ENCODE data around the gene ANTXR1. TPM values are rescaled to one million over a fixed set of nuclear protein-coding genes. Genes with fewer than 3 reads are reported as not detected.

ANTXR1 gene
- total and polyA plus RNA-seq, 2 donors (not counting 1 experiment from before 2014, with no cell fraction given) = 44.6 to 101 TPM

DNA sequence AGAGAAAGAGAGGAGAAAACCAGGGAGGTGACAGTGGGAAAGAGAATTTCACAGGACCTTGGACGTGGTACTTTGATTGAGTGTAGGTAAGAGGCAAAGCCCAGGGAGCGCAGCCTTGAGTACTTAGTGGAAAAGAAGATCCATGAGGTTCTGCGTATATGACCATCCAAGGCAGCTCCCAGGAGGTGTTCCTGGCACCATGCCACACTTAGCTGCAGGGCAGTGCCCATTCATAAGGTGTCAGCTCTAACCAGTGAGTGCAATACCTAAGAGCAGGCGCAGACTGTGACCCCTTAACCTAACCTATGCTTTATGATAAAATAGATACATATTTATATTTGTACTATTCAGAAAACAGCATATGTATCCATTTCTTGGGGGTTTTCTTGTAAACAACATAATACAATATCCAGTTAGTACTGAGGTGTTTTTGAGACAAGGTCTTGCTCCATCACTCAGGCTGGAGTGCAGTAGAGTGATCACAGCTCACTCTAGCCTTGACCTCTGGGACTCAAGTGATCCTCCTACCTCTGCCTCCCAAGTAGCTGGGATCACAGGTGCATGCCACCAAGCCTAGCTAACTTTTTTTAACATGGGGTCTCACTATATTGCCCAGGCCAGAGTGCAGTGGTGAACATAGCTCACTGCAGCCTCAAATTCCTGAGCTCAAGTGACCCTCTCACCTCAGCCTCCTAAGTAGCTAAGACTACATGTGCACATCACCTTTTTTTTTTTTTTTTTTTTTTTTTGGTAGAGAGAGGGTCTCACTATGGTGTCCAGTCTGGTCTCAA lies 199.5 kb downstream of the ANTXR1 start:
- H2AFZ ChIP-seq (ENCODE audit: low read length) = no peak overlapping the region
- no peak overlapping the region for H3K4me3 ChIP-seq (replicated peaks in 1 of 4; ENCODE audit: control extremely low read depth in 1 of 4, insufficient read depth in 1 of 4, low read depth in 3 of 4, low read length in 4 of 4)
- TF ChIP-seq, protein P1, sequence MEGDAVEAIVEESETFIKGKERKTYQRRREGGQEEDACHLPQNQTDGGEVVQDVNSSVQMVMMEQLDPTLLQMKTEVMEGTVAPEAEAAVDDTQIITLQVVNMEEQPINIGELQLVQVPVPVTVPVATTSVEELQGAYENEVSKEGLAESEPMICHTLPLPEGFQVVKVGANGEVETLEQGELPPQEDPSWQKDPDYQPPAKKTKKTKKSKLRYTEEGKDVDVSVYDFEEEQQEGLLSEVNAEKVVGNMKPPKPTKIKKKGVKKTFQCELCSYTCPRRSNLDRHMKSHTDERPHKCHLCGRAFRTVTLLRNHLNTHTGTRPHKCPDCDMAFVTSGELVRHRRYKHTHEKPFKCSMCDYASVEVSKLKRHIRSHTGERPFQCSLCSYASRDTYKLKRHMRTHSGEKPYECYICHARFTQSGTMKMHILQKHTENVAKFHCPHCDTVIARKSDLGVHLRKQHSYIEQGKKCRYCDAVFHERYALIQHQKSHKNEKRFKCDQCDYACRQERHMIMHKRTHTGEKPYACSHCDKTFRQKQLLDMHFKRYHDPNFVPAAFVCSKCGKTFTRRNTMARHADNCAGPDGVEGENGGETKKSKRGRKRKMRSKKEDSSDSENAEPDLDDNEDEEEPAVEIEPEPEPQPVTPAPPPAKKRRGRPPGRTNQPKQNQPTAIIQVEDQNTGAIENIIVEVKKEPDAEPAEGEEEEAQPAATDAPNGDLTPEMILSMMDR (conservative IDR thresholded peaks at IDR 0.05 in 1 of 2, IDR thresholded peaks at IDR 0.05 in 1 of 2; ENCODE audit: low read depth in 1 of 2, low read length in 2 of 2) = no peak
- no peak for TF ChIP-seq EZH2 (IDR thresholded peaks at IDR 0.05; ENCODE audit: low read length, missing control alignments)
- no peak overlapping the region for H3K4me2 ChIP-seq (ENCODE audit: extremely low read depth, insufficient read depth, low read length)
- no peaks in the 10 kb centered on the region for H3K9me3 ChIP-seq (ENCODE audit: control insufficient read depth, insufficient read depth, low read depth, low read length)
- no peaks in the 10 kb centered on the region for H4K20me1 ChIP-seq (ENCODE audit: control insufficient read depth, extremely low read depth, insufficient read depth, low read length)
- peaks cover 23% of the 10 kb centered on the region for H3K4me1 ChIP-seq (ENCODE audit: control insufficient read depth, extremely low read depth, insufficient read depth, low read length)
- no peaks in the 10 kb centered on the region for H3K27me3 ChIP-seq (ENCODE audit: control insufficient read depth, insufficient read depth, low read length)
- H3K9ac ChIP-seq (ENCODE audit: insufficient read depth, low read length) = no peak overlapping the region
- no peaks in the 10 kb centered on the region for H3K36me3 ChIP-seq (ENCODE audit: control insufficient read depth, insufficient read depth, low read length)
- DNase-seq (ENCODE audit: low read depth in 2 of 2) = no peak
- H3K27ac ChIP-seq (ENCODE audit: insufficient read depth, low read length) = no peak overlapping the region
- no peaks in the 10 kb centered on the region for H3K79me2 ChIP-seq (ENCODE audit: control insufficient read depth, insufficient read depth, low read length)

DNA sequence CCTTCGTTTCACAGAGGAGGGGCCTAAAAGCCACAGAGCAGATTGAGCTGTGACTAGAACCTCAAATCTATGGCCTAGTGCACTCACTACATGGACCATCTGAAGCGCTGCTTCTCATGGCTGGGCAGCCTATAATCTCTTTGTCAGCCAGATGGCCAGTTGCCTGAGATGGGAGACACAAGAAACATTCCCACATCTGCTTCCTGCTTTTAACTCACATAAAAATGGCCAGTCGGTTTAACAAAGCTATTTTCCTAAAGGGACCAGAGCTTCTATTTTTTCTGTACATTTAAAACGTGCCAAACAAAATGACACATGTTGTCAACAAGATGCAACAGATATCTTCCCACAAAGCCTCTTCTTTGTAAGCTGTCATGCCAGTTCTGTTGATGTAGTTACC lies 200.2 kb downstream of the ANTXR1 start:
- no peak overlapping the region for H3K9ac ChIP-seq (ENCODE audit: insufficient read depth, low read length)
- H2AFZ ChIP-seq (ENCODE audit: low read length) = no peak overlapping the region
- H4K20me1 ChIP-seq (ENCODE audit: control insufficient read depth, extremely low read depth, insufficient read depth, low read length) = no peaks in the 10 kb centered on the region
- H3K36me3 ChIP-seq (ENCODE audit: control insufficient read depth, insufficient read depth, low read length) = no peaks in the 10 kb centered on the region
- H3K4me3 ChIP-seq (replicated peaks in 1 of 4; ENCODE audit: control extremely low read depth in 1 of 4, insufficient read depth in 1 of 4, low read depth in 3 of 4, low read length in 4 of 4) = no peak overlapping the region
- H3K27ac ChIP-seq (ENCODE audit: insufficient read depth, low read length) = no peak overlapping the region
- TF ChIP-seq EZH2 (IDR thresholded peaks at IDR 0.05; ENCODE audit: low read length, missing control alignments) = no peak
- TF ChIP-seq, protein P1 (conservative IDR thresholded peaks at IDR 0.05 in 1 of 2, IDR thresholded peaks at IDR 0.05 in 1 of 2; ENCODE audit: low read depth in 1 of 2, low read length in 2 of 2) = no peak
- DNase-seq (ENCODE audit: low read depth in 2 of 2) = peak in 1 of 2 donors; percentile 26
- no peak overlapping the region for H3K4me2 ChIP-seq (ENCODE audit: extremely low read depth, insufficient read depth, low read length)
- no peaks in the 10 kb centered on the region for H3K27me3 ChIP-seq (ENCODE audit: control insufficient read depth, insufficient read depth, low read length)
- no peaks in the 10 kb centered on the region for H3K9me3 ChIP-seq (ENCODE audit: control insufficient read depth, insufficient read depth, low read depth, low read length)
- H3K79me2 ChIP-seq (ENCODE audit: control insufficient read depth, insufficient read depth, low read length) = no peaks in the 10 kb centered on the region
- H3K4me1 ChIP-seq (ENCODE audit: control insufficient read depth, extremely low read depth, insufficient read depth, low read length) = peaks cover 23% of the 10 kb centered on the region

DNA sequence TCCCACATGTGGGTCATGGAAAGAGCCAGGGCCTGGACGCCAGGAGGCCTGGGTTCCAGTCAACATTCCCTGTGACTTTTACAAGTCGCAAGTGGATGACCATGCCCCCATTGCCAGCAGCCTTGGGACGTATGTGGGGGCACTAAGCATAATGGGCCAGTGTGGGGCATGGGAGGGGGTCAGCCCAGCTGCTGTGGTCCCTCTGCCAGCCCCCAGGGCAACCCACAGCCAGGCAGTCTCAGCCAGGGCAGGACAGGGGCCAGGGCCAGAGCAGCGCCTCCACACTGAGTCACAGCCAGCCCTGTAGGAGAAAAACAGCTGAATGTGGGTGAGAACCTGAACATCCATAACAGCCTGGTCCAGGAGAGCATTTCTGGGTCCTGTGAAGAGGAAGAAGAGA lies 200.8 kb downstream of the ANTXR1 start:
- Histone ChIP-seq H3K79me2 (ENCODE audit: control insufficient read depth, insufficient read depth, low read length) (no peaks in the 10 kb centered on the region), H3K4me2 (ENCODE audit: extremely low read depth, insufficient read depth, low read length) (no peak overlapping the region), H3K4me3 (replicated peaks in 1 of 4; ENCODE audit: control extremely low read depth in 1 of 4, insufficient read depth in 1 of 4, low read depth in 3 of 4, low read length in 4 of 4) (no peak overlapping the region), H2AFZ (ENCODE audit: low read length) (no peak overlapping the region), H3K36me3 (ENCODE audit: control insufficient read depth, insufficient read depth, low read length) (no peaks in the 10 kb centered on the region), H3K27ac (ENCODE audit: insufficient read depth, low read length) (no peak overlapping the region), H3K9me3 (ENCODE audit: control insufficient read depth, insufficient read depth, low read depth, low read length) (no peaks in the 10 kb centered on the region), H3K9ac (ENCODE audit: insufficient read depth, low read length) (no peak overlapping the region), H3K27me3 (ENCODE audit: control insufficient read depth, insufficient read depth, low read length) (no peaks in the 10 kb centered on the region), H3K4me1 (ENCODE audit: control insufficient read depth, extremely low read depth, insufficient read depth, low read length) (peaks cover 23% of the 10 kb centered on the region), H4K20me1 (ENCODE audit: control insufficient read depth, extremely low read depth, insufficient read depth, low read length) (no peaks in the 10 kb centered on the region)
- no peak for TF ChIP-seq EZH2 (IDR thresholded peaks at IDR 0.05; ENCODE audit: low read length, missing control alignments)
- TF ChIP-seq, protein P1 (conservative IDR thresholded peaks at IDR 0.05 in 1 of 2, IDR thresholded peaks at IDR 0.05 in 1 of 2; ENCODE audit: low read depth in 1 of 2, low read length in 2 of 2) = no peak
- DNase-seq (ENCODE audit: low read depth in 2 of 2) = peak in 1 of 2 donors; percentile 35
